Nephron progenitor cell (in vitro differentiated cells): ENCODE measurements around the gene NEK7.

Experiments used
- DNase-seq: peaks from one replicate; pipeline ENCODE4 v3.0.0; 2021
- H3K27ac Mint-ChIP-seq: 2 replicates; pipeline ENCODE4 v1.8.0; 2021; ENCODE audit warnings: mild to moderate bottlenecking, moderate library complexity, mixed read lengths
- H3K27me3 Mint-ChIP-seq: 2 replicates; pipeline ENCODE4 v1.8.0; 2021; ENCODE audit warnings: mild to moderate bottlenecking, low read depth, mixed read lengths; ENCODE audit not compliant: poor library complexity
- H3K36me3 Mint-ChIP-seq: 2 replicates; pipeline ENCODE4 v1.8.0; 2021; ENCODE audit warnings: low read depth, mixed read lengths
- H3K4me1 Mint-ChIP-seq: 2 replicates; pipeline ENCODE4 v1.8.0; 2021; ENCODE audit warnings: mixed read lengths
- H3K4me3 Mint-ChIP-seq: 2 replicates; pipeline ENCODE4 v1.8.0; 2021; ENCODE audit warnings: mild to moderate bottlenecking, moderate library complexity, mixed read lengths
- H3K9me3 Mint-ChIP-seq: 2 replicates; pipeline ENCODE4 v1.8.0; 2021; ENCODE audit warnings: mild to moderate bottlenecking, moderate library complexity, mixed read lengths
- TF ChIP-seq, protein P1 (sequence below): fragments of 200-600 bp; sonication (generic); IDR thresholded peaks from 2 replicates; pipeline ENCODE4 v1.5.0; 2021; ENCODE audit warnings: antibody characterized with exemption

NEK7 gene

DNA sequence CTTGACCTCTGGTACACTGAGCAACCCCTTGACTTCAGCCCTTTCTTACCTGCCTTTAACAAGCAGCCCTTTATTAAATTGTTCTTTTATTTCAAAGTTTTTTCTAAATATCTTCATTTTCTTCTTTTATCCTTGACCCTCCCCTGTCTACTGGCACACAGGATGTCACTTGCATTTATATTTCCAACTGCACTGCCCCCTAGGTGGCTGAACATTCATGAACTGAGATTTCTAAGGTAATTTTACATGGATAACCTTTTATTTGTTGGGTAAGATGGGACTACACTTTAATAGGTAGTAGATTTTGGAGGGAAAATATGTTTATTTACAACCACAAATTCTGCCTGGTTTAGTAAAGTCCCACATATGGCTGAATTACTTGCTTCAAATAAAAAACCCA lies 193.7 kb downstream of the NEK7 start:
- H3K27me3 Mint-ChIP-seq = no peaks in the 10 kb centered on the region

DNA sequence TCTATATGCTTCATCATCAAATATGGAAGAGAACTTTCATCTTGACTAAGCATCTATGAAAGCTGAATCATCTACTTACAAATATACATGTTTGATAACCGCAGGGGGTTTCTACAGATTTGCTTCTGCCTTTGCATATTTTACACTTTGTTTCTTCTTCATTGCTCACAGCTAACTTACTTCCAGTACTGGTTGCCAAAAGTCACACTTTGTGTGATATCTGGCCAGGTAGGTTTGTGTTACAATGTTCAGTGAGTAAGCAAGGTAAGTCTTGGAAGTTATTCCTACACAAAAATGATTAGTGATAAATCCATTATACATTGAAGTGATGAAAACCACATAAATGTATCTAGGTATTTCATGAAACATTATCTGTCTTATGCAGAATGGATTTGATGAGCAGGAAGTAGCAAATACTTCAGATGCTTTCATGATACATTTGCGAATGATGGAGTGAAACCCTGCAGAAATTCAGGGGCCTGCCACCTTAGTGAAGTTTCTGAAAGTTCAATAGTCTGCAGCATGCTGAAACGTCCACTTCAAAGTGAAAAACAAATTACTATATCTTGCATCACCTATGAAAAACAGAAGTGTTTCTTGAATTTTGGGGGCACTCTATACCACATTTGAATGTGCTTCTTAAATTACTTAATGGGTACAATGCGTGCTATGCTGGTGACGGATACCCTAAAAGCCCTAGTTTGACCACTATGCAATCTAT lies 196.3 kb downstream of the NEK7 start:
- TF ChIP-seq, protein P1, sequence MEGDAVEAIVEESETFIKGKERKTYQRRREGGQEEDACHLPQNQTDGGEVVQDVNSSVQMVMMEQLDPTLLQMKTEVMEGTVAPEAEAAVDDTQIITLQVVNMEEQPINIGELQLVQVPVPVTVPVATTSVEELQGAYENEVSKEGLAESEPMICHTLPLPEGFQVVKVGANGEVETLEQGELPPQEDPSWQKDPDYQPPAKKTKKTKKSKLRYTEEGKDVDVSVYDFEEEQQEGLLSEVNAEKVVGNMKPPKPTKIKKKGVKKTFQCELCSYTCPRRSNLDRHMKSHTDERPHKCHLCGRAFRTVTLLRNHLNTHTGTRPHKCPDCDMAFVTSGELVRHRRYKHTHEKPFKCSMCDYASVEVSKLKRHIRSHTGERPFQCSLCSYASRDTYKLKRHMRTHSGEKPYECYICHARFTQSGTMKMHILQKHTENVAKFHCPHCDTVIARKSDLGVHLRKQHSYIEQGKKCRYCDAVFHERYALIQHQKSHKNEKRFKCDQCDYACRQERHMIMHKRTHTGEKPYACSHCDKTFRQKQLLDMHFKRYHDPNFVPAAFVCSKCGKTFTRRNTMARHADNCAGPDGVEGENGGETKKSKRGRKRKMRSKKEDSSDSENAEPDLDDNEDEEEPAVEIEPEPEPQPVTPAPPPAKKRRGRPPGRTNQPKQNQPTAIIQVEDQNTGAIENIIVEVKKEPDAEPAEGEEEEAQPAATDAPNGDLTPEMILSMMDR = no peak
- Mint-ChIP-seq H3K27me3 (no peaks in the 10 kb centered on the region), H3K9me3 (no peaks in the 10 kb centered on the region), H3K4me1 (no peaks in the 10 kb centered on the region), H3K36me3 (no peaks in the 10 kb centered on the region), H3K4me3 (no peak overlapping the region), H3K27ac (no peak overlapping the region)
- no peak for DNase-seq

More for the DNA sequence above, 193.7 kb downstream of the NEK7 start:
- Mint-ChIP-seq H3K27ac (no peak overlapping the region), H3K9me3 (no peaks in the 10 kb centered on the region), H3K4me3 (no peak overlapping the region), H3K4me1 (no peaks in the 10 kb centered on the region), H3K36me3 (no peaks in the 10 kb centered on the region)
- DNase-seq = no peak
- TF ChIP-seq, protein P1 = no peak

DNA sequence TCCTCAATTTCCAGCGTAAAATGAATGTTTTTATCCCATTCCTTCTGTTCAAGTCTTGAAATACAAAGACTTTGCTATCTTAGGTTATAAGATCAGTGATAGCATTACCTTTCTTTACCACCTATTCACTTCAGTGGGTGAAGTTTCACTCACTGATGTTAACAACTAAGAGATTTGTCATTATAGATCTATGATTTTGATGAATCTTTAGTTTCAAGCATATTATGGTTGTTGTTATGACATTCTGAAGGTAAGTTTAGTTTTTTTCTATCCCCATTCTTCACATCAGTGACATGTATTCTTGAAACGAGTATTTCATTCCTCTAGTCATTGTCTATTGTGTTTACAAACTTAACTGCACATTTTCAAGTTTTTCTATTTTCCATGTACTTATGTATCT lies 201.1 kb downstream of the NEK7 start:
- TF ChIP-seq, protein P1 = no peak
- H3K4me3 Mint-ChIP-seq = no peak overlapping the region
- H3K27ac Mint-ChIP-seq = no peak overlapping the region
- DNase-seq = no peak
- no peaks in the 10 kb centered on the region for H3K36me3 Mint-ChIP-seq
- peaks cover 16% of the 10 kb centered on the region for H3K4me1 Mint-ChIP-seq
- no peaks in the 10 kb centered on the region for H3K27me3 Mint-ChIP-seq
- no peaks in the 10 kb centered on the region for H3K9me3 Mint-ChIP-seq

DNA sequence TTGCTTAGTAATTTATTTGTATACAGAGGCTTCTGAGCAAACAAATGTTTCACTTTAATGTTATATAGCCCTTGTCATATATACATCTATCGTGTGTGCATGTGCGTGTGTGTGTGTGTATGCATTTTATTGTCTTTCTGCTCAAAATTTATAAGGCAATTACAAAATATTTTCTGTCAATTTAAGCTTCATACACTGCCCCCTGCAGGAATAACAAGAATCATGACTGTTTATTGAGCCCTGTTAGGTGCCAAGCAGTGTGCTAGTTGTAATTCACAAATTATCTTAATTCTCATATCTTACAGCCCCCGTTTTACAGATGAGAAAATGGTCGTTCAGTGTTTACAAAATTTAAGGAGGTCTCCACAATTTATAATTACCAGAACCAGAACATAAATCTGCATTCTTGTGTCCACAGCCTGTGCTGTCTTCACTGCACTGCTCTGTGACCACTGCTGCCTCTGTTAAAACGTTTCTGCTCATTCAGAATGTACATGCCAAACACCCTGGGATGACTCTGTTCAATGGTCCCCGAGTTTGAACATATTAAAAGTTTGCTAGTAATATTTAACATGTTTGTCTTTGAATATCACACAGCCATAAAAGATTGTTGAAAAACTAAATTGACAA lies 202.3 kb downstream of the NEK7 start:
- no peak for DNase-seq

DNA sequence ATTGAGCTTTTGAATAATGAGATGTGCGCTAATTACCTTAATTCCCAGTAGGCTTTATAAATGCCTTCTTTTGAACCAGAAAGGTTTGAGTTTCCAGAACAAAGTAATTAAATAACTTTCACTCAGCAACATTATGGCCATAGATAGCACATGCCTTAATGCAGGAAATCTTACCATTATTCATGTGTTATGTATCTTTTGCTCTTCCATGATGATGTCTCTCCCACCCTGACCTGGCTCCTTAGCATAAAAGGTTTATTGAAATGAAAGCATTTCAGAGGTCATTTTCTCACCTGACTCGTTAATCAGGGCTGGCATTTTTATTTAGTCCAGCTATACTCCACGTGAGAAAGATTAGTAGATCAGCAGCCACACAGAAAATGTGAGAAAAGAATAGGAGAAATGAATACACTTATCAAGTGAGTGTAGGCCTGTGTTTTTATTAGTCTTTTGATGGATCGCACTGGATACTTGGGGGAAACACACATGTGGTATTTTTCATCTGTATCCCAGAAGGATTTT lies 203.5 kb downstream of the NEK7 start:
- Mint-ChIP-seq H3K27me3 (no peaks in the 10 kb centered on the region), H3K4me3 (no peak overlapping the region), H3K27ac (no peak overlapping the region), H3K36me3 (no peaks in the 10 kb centered on the region), H3K4me1 (peaks cover 16% of the 10 kb centered on the region), H3K9me3 (no peaks in the 10 kb centered on the region)
- TF ChIP-seq, protein P1 = no peak
- DNase-seq = no peak

More for the DNA sequence above, 202.3 kb downstream of the NEK7 start:
- no peak overlapping the region for H3K27ac Mint-ChIP-seq
- TF ChIP-seq, protein P1 = peak; percentile 19
- no peaks in the 10 kb centered on the region for H3K9me3 Mint-ChIP-seq
- peaks cover 16% of the 10 kb centered on the region for H3K4me1 Mint-ChIP-seq
- no peaks in the 10 kb centered on the region for H3K36me3 Mint-ChIP-seq
- H3K27me3 Mint-ChIP-seq = no peaks in the 10 kb centered on the region
- H3K4me3 Mint-ChIP-seq = no peak overlapping the region
